HUES48 (cell line): ENCODE results near the gene S100Z.
"Not testable (repeated sequence)": the region's sequence is repeated elsewhere in the genome, so short reads cannot be mapped to it uniquely, and the experiment has no call there.

Source experiments
- H3K27ac ChIP-seq: one replicate; pipeline ENCODE4 v1.7.0; 2013; ENCODE audit warnings: low read depth, low read length, inconsistent platforms
- H3K27me3 ChIP-seq: 2 replicates; pipeline ENCODE4 v1.6.1; 2013; ENCODE audit warnings: mild to moderate bottlenecking, low read length; ENCODE audit not compliant: control insufficient read depth, insufficient read depth
- H3K36me3 ChIP-seq: 2 replicates; pipeline ENCODE4 v1.6.1; 2013; ENCODE audit warnings: low read length; ENCODE audit not compliant: control insufficient read depth, insufficient read depth
- H3K4me1 ChIP-seq: 2 replicates; pipeline ENCODE4 v1.6.1; 2013; ENCODE audit warnings: mild to moderate bottlenecking, low read length; ENCODE audit not compliant: control insufficient read depth, insufficient read depth
- H3K4me3 ChIP-seq: 2 replicates; pipeline ENCODE4 v1.5.1; 2013; ENCODE audit warnings: mild to moderate bottlenecking, low read depth, low read length
- H3K9ac ChIP-seq: 2 replicates; pipeline ENCODE4 v1.6.1; 2013; ENCODE audit warnings: mild to moderate bottlenecking, low read depth, low read length, moderate library complexity
- H3K9me3 ChIP-seq: 2 replicates; pipeline ENCODE4 v1.6.1; 2013; ENCODE audit warnings: low read length; ENCODE audit not compliant: control insufficient read depth, insufficient read depth

Gene S100Z

GRCh38 chr5:76888733-76889300, 39.0 kb downstream of the S100Z start:
- Histone ChIP-seq H3K27me3 (no peaks in the 10 kb centered on the region), H3K9me3 (no peaks in the 10 kb centered on the region), H3K9ac (no peak overlapping the region), H3K4me3 (no peak overlapping the region), H3K27ac (no peak overlapping the region), H3K36me3 (no peaks in the 10 kb centered on the region), H3K4me1 (0 out of 2 replicates have a peak, but pooled peaks cover 4% of the 10 kb centered on the region)

GRCh38 chr5:76893294-76893693, 43.5 kb downstream of the S100Z start:
- no peaks in the 10 kb centered on the region for H3K9me3 ChIP-seq
- H3K36me3 ChIP-seq, result no peaks in the 10 kb centered on the region
- H3K27me3 ChIP-seq, result no peaks in the 10 kb centered on the region
- H3K9ac ChIP-seq, result no peak overlapping the region
- H3K27ac ChIP-seq, result no peak overlapping the region
- no peak overlapping the region for H3K4me3 ChIP-seq
- H3K4me1 ChIP-seq, result 0 out of 2 replicates have a peak, but pooled peaks cover 4% of the 10 kb centered on the region

- Histone ChIP-seq H3K27me3 (no peaks in the 10 kb centered on the region), H3K4me3 (no peak overlapping the region), H3K27ac (no peak overlapping the region), H3K4me1 (no peaks in the 10 kb centered on the region), H3K9ac (no peak overlapping the region), H3K36me3 (no peaks in the 10 kb centered on the region), H3K9me3 (no peaks in the 10 kb centered on the region)
These were observed 46.4 kb downstream of the S100Z start for GRCh38 chr5:76896196-76896595.

- Histone ChIP-seq H3K9me3 (no peaks in the 10 kb centered on the region), H3K27me3 (no peaks in the 10 kb centered on the region), H3K4me3 (no peak overlapping the region), H3K9ac (no peak overlapping the region), H3K36me3 (no peaks in the 10 kb centered on the region), H3K27ac (no peak overlapping the region), H3K4me1 (no peaks in the 10 kb centered on the region)
These were observed 51.7 kb downstream of the S100Z start for GRCh38 chr5:76901522-76901921.

GRCh38 chr5:76908166-76908565, 58.4 kb downstream of the S100Z start:
- no peaks in the 10 kb centered on the region for H3K27me3 ChIP-seq
- no peaks in the 10 kb centered on the region for H3K9me3 ChIP-seq
- H3K4me1 ChIP-seq, result no peaks in the 10 kb centered on the region
- H3K27ac ChIP-seq, result no peak overlapping the region
- H3K9ac ChIP-seq, result no peak overlapping the region
- no peak overlapping the region for H3K4me3 ChIP-seq
- no peaks in the 10 kb centered on the region for H3K36me3 ChIP-seq

GRCh38 chr5:76910344-76910933, 60.6 kb downstream of the S100Z start:
- H3K4me1 ChIP-seq, H3K9ac ChIP-seq, H3K9me3 ChIP-seq, H3K27ac ChIP-seq, H3K4me3 ChIP-seq, H3K36me3 ChIP-seq, H3K27me3 ChIP-seq: not testable (repeated sequence)

GRCh38 chr5:76914671-76915070, 64.9 kb downstream of the S100Z start:
- not testable (repeated sequence) for H3K27ac ChIP-seq, H3K9me3 ChIP-seq, H3K9ac ChIP-seq, H3K27me3 ChIP-seq, H3K36me3 ChIP-seq, H3K4me3 ChIP-seq, H3K4me1 ChIP-seq

- no peaks in the 10 kb centered on the region for H3K27me3 ChIP-seq
- no peak overlapping the region for H3K9ac ChIP-seq
- H3K4me1 ChIP-seq, result no peaks in the 10 kb centered on the region
- H3K4me3 ChIP-seq, result no peak overlapping the region
- H3K9me3 ChIP-seq, result no peaks in the 10 kb centered on the region
- no peak overlapping the region for H3K27ac ChIP-seq
- no peaks in the 10 kb centered on the region for H3K36me3 ChIP-seq
These were observed 68.7 kb downstream of the S100Z start for GRCh38 chr5:76918539-76918938.

GRCh38 chr5:76920491-76920890, 70.7 kb downstream of the S100Z start:
- Histone ChIP-seq H3K4me3 (no peak overlapping the region), H3K27me3 (no peaks in the 10 kb centered on the region), H3K27ac (no peak overlapping the region), H3K36me3 (no peaks in the 10 kb centered on the region), H3K4me1 (no peaks in the 10 kb centered on the region), H3K9me3 (no peaks in the 10 kb centered on the region), H3K9ac (no peak overlapping the region)

GRCh38 chr5:76926329-76927105, 76.7 kb downstream of the S100Z start:
- H3K9me3 ChIP-seq, result no peaks in the 10 kb centered on the region
- H3K4me3 ChIP-seq, result no peak overlapping the region
- H3K36me3 ChIP-seq, result no peaks in the 10 kb centered on the region
- no peak overlapping the region for H3K9ac ChIP-seq
- H3K27ac ChIP-seq, result peak overlapping the region; percentile 20
- H3K4me1 ChIP-seq, result peaks cover 10% of the 10 kb centered on the region
- H3K27me3 ChIP-seq, result no peaks in the 10 kb centered on the region

- Histone ChIP-seq H3K9me3 (no peaks in the 10 kb centered on the region), H3K4me3 (no peak overlapping the region), H3K9ac (no peak overlapping the region)
These were observed 78.1 kb downstream of the S100Z start for GRCh38 chr5:76927961-76928360.

More at GRCh38 chr5:76927961-76928360, 78.1 kb downstream of the S100Z start:
- H3K36me3 ChIP-seq, result no peaks in the 10 kb centered on the region
- H3K27me3 ChIP-seq, result no peaks in the 10 kb centered on the region
- H3K4me1 ChIP-seq, result peaks cover 10% of the 10 kb centered on the region
- H3K27ac ChIP-seq, result no peak overlapping the region
